ENCODE data around the gene PLXDC1.
"Not testable (repeated sequence)": the region's sequence is repeated elsewhere in the genome, so short reads cannot be mapped to it uniquely, and the experiment has no call there.

The PLXDC1 gene

DNA sequence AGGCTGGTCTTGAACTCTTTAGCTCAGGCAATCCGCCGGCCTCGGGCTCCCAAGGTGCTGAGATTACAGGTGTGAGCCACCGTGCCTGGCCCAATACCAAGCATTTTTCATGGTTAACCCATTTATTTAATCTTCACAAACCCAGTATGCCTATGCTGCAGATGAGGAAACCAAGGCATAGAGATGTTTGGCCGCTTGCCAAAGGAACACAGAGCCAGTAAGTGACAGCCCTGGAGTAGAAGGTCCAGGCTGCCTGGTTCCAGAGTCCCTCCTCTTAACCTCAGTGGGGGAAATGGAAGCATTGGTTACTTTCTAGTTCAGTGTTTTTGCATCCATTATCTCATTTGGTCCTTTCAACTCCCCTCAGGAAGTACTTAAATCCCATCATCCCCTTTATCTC is 29.9 kb upstream of the PLXDC1 start:
- DNase-seq (ENCODE audit: low read depth): no peak

- no peak for DNase-seq (ENCODE audit: low read depth)
Measured at GRCh38 chr17:39178536-39178935, 27.1 kb upstream of the PLXDC1 start.

- no peak for DNase-seq (ENCODE audit: low read depth)
Measured at GRCh38 chr17:39177256-39177655, 25.8 kb upstream of the PLXDC1 start.

GRCh38 chr17:39175695-39176093 is 24.3 kb upstream of the PLXDC1 start:
- DNase-seq (ENCODE audit: low read depth): no peak

DNA sequence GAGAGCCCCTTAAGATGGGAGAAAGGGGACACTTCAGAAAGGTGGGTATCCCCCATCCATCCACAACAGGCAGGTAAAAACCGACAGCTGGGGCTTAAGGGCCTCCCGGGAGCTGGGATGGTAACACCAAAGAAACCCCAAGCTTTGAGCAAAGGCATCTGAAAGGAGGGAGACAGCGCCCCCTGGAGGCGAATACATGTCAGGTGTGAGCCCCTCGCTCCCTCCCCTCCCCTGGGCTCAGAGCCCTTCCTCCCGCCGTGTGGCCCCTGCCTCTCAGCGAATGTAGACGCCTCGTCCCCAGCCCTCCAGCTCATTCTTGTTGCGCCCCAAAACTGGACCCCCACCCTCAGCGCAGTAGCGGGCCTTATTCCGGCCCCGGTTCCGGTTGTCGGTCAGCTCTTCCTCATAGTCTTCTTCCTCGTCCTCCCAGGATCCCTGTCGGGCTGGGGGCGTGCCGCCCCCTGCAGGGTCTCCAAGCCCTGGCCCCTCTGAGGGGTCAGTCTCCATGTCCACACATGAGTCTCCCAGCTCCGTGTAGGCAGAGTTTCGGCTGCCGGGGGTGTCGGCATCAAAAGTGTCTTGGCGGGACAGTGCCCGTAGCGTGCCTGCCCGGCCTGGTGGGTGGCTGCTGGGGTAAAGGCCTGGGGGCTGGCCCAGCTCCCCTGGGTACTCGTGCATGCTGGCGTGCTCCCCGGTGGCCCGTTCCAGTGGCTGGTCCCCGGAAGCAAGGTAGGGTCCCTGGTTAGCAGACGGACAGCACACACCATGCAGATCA is 23.7 kb upstream of the PLXDC1 start:
- peak; percentile 67 for DNase-seq (ENCODE audit: low read depth)

- DNase-seq (ENCODE audit: low read depth): no peak
Measured at GRCh38 chr17:39173526-39174274, 22.3 kb upstream of the PLXDC1 start.

- no peak for DNase-seq (ENCODE audit: low read depth)
Measured at GRCh38 chr17:39173080-39173479, 21.6 kb upstream of the PLXDC1 start.

DNA sequence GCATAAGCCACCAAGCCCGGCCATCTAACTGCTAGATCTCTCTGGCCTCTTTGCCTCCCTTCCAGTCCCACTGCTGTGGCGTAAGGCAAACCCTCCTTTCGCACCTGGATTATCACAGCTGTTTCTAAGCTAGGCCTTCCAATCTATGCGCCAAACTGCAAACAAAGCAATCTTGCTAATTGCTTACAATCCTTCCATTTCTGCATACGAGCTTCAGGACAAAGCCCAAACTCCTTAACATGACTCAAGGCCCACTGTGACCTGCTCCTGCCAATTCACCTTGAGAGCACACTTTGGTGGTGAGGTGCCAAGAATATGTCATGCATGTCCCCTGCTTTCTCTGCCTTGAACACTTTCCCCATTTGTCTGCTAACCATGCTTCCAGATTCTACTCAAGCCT is 20.5 kb upstream of the PLXDC1 start:
- DNase-seq (ENCODE audit: low read depth): no peak

DNA sequence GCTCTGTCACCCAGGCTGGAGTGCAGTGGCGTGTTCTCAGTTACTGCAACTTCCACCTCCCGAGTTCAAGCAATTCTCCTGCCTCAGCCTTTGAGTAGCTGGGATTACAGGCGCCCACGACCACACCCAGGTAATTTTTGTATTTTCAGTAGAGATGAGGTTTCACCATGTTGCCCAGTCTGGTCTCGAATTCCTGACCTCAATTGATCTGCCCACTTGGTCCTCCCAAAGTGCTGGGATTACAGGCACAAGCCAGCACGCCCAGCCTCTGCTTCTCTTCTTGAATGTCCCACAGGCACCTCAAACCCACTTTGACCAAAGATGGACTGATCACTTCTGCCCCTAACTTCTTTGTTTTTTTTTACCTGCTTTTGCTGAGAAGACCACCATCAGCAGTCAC is 19.1 kb upstream of the PLXDC1 start:
- no peak for DNase-seq (ENCODE audit: low read depth)

DNA sequence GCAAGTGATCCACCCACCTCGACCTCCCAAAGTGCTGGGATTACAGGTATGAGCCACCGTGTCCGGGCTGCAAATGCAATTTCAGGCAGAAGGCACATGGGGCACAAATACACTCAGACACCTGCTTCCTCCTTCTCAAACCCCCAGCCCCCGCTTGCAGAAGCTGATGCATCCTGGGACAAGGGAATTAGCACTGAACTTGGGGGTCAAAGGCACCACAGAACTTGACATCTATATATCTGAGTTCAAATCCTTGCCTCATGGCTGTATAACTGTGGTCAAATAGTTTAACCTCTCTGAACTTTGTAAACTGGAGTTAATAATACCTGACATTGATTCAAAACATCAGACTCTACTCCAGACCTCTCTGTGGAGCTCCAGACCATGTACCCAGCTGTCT is 18.7 kb upstream of the PLXDC1 start:
- DNase-seq (ENCODE audit: low read depth): no peak

DNA sequence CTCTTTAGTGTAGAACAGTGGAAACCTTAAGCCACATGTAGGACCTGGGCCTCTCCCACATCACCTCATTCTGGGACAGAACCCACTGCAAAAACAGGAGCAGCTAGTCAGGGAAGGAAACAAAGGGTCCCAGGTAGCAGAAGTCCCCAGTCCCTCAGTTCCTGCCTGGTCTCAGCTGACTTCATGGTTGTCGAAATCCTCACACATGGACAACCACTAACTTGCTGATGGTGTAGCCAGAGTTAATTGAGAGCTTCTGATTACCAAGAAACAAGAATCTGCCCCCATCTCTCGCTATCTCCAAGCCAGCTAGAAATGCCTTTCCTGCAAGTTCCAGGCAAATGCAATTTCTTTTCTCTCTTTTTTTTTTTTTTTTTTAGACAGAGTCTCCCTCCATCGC is 18.1 kb upstream of the PLXDC1 start:
- no peak for DNase-seq (ENCODE audit: low read depth)

GRCh38 chr17:39169101-39169500 is 17.7 kb upstream of the PLXDC1 start:
- DNase-seq (ENCODE audit: low read depth): no peak

- not testable (repeated sequence) for DNase-seq (ENCODE audit: low read depth)
Measured at GRCh38 chr17:39168503-39168902, 17.1 kb upstream of the PLXDC1 start.

DNA sequence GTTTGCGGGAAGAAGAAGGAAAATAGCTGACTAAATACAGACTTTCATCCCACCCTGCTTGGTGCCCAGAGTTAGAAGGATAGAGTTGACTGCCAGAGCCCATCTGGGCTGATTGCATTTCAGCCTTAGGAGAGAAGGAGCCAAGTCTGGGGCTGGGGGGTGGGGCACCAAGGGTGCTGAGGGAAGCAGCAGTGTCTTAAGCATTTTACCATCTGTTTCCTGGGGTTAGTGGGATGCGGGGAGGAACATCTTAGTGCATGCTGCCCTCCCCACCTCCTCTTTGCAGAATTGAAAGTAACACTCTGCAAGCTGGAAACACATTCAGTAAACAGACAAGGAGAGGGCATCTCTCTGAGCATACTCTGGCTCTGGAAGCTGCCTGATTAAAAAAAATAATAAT is 16.0 kb upstream of the PLXDC1 start:
- no peak for DNase-seq (ENCODE audit: low read depth)

DNA sequence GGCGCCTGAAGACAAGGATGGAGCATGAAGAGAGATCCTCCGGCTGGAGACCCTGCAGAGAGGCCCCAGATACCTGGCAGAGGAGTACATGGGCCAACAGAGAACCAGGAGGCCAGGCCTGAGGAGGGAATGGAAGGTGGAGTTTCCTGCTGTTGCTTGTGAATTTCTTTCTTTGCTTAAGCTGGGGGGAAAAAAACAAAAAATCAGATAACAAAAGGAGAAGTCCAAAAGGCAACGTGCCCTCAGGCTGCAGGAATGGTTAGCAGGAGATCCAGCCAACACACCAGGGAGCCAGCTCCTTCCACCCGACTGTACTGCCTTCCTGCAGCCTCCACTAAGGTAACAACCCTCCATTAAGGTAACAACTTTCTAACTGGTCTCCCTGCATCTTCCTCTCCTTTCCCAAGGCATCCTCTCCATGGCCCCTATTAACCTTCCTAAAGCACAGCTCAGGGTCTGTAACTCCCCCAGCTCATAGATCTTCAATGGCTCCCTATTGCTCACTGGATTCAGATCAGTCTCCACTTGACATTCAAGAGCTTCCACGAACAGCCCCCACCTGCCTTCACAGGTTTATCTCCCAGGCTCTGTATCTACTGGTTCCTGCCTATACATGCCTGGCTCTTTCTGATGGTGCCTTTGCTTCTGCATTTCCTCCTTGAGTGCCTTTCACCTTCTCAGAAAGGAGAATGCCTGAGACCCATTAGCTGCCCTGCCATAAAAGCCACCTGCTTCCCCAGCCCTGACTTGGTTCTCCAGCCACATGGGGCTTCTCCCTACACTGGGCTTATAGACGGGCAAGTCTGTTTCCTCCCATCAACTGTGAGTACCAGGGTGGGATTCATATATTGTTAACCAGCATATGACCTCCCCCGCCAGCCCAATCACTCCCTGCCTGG is 15.2 kb upstream of the PLXDC1 start:
- no peak for DNase-seq (ENCODE audit: low read depth)

DNA sequence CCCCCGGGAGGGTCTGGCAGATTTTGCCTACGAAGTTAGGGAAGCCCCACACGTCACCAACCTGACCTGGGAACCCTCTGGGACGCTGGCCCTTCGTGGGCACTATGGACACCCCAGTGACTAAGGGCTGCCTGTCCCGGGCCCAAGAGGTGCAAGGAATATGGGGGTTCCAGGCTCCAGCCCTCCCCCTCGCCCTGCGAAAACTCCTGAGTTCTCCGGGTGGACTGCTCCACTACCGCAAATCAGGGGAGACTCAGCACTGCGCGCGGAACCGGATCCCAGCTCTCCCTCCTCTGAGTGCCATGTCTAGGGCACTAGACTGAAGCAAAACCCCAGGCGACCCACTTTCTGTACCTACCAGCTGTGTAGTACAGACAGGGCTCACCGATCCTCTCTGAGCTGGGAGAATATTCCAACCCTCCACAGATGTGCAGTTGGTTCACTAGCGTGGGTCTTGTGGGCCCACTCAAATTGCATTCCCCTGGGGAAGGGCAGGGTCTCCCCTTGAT is 14.5 kb upstream of the PLXDC1 start, which contains the start of gene ARL5C:
ARL5C (minus strand) TSS at position 321 of the 509 bp plus-strand sequence. CDS start 401 bp downstream, outside the sequence.
- DNase-seq (ENCODE audit: low read depth): no peak

DNA sequence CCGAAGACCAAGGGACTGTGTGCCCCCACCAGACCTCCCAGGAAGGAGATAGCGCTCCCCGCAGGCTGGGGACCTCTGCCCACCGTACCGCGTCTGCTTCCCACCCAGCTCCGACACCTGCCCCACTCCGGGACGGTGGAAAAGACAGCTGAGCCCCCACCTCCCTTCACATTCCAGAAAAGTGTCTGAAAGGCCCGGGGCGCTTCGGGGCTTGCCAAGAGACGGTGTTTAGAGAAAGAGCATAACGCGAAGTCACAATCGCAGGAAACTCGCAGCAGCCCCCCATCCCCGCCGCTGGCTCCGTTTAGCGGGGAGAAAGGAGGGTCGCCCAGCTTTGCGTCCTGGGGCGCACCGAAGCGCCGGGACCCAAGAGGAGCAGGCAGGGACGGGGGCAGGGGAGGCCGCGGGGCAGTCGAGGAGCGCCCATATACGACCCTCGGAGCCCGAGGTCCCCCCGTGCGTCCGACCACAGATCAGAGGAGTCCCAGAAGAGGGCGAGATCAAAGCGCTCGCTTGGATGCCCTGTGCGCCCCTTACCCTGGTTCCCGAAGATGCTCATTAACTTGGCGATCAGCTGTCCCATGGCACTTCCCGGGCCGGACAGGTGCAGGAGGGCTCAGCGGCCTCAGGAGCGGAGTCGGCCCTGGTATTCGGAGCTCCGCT is 13.9 kb upstream of the PLXDC1 start:
- no peak for DNase-seq (ENCODE audit: low read depth)

DNA sequence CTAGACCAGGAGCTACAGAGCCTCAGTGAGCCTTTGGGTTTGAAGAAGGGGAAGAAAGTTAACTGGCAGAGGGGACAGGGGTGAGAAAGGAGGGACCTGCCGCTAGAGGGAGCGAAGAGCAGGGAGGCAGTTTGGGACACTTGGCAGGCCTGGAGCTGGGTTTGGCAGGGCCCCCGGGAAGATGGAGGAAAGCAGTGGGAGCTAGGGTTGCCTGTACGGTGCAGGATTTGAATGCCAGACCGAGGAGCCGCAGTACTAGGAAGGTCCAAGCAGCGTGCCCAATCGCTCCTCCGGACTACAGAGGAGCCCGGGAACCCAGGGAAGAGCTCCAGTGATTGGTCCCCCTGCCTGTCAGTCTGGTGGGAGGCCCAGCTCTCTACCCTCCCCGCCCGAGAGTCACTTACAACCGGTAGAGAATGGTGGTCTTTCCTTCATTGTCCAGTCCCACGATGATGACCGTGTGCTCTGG is 13.3 kb upstream of the PLXDC1 start:
- DNase-seq (ENCODE audit: low read depth): peak; percentile 59

DNA sequence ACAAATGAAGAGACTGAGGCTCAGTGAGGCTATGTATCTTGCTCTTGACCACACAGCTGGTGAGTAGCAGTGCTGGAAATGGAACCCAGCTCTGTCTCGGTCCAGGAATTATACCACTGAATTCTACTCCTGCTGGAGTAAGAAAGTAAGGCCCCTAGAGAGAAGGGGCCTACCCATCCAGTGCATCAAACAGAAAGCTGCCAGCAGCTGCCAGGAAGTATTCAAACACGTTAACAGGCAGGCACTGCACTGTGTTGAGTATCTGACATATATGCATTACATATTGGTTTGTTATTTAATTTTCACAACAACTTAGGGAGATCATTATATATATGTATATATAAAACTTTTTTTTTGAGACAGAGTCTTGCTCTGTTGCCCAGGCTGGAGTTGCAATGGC is 10.5 kb upstream of the PLXDC1 start:
- DNase-seq (ENCODE audit: low read depth): no peak

DNA sequence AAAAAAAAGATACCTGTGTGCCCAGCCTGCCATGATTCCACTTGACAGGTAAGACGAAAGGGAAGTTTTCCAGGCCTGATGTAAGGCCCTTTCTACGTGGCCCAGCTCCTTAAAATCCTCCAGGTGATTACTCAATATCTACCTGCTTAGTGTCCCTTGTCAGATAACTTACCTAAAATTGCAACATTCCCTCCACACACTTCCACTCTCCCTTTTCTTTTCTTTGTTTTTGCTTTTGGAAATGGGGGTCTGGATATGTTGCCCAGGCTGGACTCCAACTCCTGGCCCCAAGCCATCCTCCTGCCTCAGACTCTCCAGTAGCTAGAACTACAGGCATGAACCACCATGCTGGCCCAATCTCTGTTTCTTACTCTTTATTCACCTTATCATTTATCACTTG is 7.2 kb upstream of the PLXDC1 start:
- no peak for DNase-seq (ENCODE audit: low read depth)

GRCh38 chr17:39156491-39156890 is 5.1 kb upstream of the PLXDC1 start:
- DNase-seq (ENCODE audit: low read depth): no peak
